GM23248 (cell line): Measurements from ENCODE around the gene TIMM44. TPM values are rescaled to one million over a fixed set of nuclear protein-coding genes. Genes with fewer than 3 reads are reported as not detected.

Source experiments
- DNase-seq: peaks from one replicate; pipeline ENCODE4 v3.0.0-alpha.2; 2015
- H2AFZ ChIP-seq: fragments of 200-600 bp; sonication (generic); 2 replicates; pipeline ENCODE4 v1.6.1; 2016; ENCODE audit warnings: antibody characterized with exemption
- H3F3A ChIP-seq: fragments of 200-600 bp; sonication (generic); 2 replicates; pipeline ENCODE4 v1.6.1; 2016; ENCODE audit warnings: mild to moderate bottlenecking, antibody characterized with exemption, mixed run types; ENCODE audit not compliant: insufficient read depth
- H3K27ac ChIP-seq: fragments of 200-600 bp; sonication (generic); 2 replicates; pipeline ENCODE4 v1.5.1; 2016; ENCODE audit warnings: mild to moderate bottlenecking
- H3K27me3 ChIP-seq: fragments of 200-600 bp; sonication (generic); replicated peaks from 2 replicates; pipeline ENCODE4 v1.6.1; 2016; ENCODE audit warnings: mild to moderate bottlenecking; ENCODE audit not compliant: insufficient read depth
- H3K36me3 ChIP-seq: fragments of 200-600 bp; sonication (generic); 2 replicates; pipeline ENCODE4 v1.6.1; 2016; ENCODE audit warnings: low read depth, mild to moderate bottlenecking
- H3K4me1 ChIP-seq: fragments of 200-600 bp; sonication (generic); 2 replicates; pipeline ENCODE4 v1.6.1; 2016; ENCODE audit warnings: mild to moderate bottlenecking; ENCODE audit not compliant: insufficient read depth
- H3K4me2 ChIP-seq: fragments of 200-600 bp; sonication (generic); one replicate; pipeline ENCODE4 v1.6.1; 2016; ENCODE audit warnings: mild to moderate bottlenecking; ENCODE audit not compliant: unreplicated experiment
- H3K4me3 ChIP-seq: fragments of 200-600 bp; sonication (generic); 2 replicates; pipeline ENCODE4 v1.5.1; 2016; ENCODE audit warnings: mild to moderate bottlenecking
- H3K79me2 ChIP-seq: fragments of 200-600 bp; sonication (generic); 2 replicates; pipeline ENCODE4 v1.6.1; 2016; ENCODE audit warnings: mild to moderate bottlenecking; ENCODE audit not compliant: insufficient read depth
- H3K9ac ChIP-seq: fragments of 200-600 bp; sonication (generic); 2 replicates; pipeline ENCODE4 v1.6.1; 2016; ENCODE audit warnings: mild to moderate bottlenecking
- H3K9me2 ChIP-seq: fragments of 200-600 bp; sonication (generic); 2 replicates; pipeline ENCODE4 v1.6.1; 2016; ENCODE audit warnings: mixed run types, mild to moderate bottlenecking, moderate library complexity; ENCODE audit not compliant: insufficient read depth
- H3K9me3 ChIP-seq: fragments of 200-600 bp; sonication (generic); one replicate; pipeline ENCODE4 v1.6.1; 2017; ENCODE audit warnings: low read depth
- H4K20me1 ChIP-seq: fragments of 200-600 bp; sonication (generic); 2 replicates; pipeline ENCODE4 v1.6.0; 2016; ENCODE audit not compliant: insufficient read depth
- EZH2 ChIP-seq: fragments of 200-600 bp; sonication (generic); IDR thresholded peaks from 2 replicates; pipeline ENCODE4 v1.6.1; 2018; ENCODE audit warnings: antibody characterized with exemption, mild to moderate bottlenecking; ENCODE audit not compliant: insufficient read depth, poor library complexity, severe bottlenecking
- EZH2phosphoT487 ChIP-seq: fragments of 200-600 bp; sonication (generic); IDR thresholded peaks from 2 replicates; pipeline ENCODE4 v1.6.1; 2018; ENCODE audit warnings: antibody characterized with exemption, moderate library complexity, mild to moderate bottlenecking, low read depth; ENCODE audit not compliant: insufficient read depth
- WGBS, 2 experiments: methylation state at CpG; one replicate each; pipeline ENCODE4 v1.1.6; 2015 to 2017; ENCODE audit warnings: low lambda C conversion rate in 2 of 2, low coverage in 1 of 2; ENCODE audit errors: missing lambda C conversion rate in 2 of 2; 5-methylcytosine and 5-hydroxymethylcytosine counted together
- in situ Hi-C: fragments of 300-500 bp; cut with MboI; formaldehyde crosslinking; loops from 2 replicates; pipeline ENCODE4 v1.15.0; 2020
- polyA plus RNA-seq: library from polyadenylated mRNA; unstranded; fragments of >200 nt; fragmentation: Nextera tagmentation; extraction: Ambion mirVana; gene quantifications from 2 replicates; pipeline ENCODE4 v1.2.1, GENCODE V29; 2016
- total RNA-seq: library from RNA; depleted of rRNA; stranded (reverse); fragments of >200 nt; shearing (Covaris generic); gene quantifications from 2 replicates; pipeline ENCODE4 v1.2.3, GENCODE V29; 2014

The TIMM44 gene
- total and polyA plus RNA-seq, 2 experiments from 2014 or later = 25.8 to 53.1 TPM

GRCh38 chr19:7900931-7901330 is 42.5 kb downstream of the TIMM44 start:
- no peak overlapping the region for H3K4me3 ChIP-seq
- no peaks in the 10 kb centered on the region for H3K36me3 ChIP-seq
- no peak overlapping the region for H3K9ac ChIP-seq
- 88 to 99% methylated on average over 3 of the region's 3 CpGs for WGBS, 2 experiments
- in situ Hi-C loops = no loop called here
- H3K27me3 ChIP-seq = no peaks in the 10 kb centered on the region
- no peaks in the 10 kb centered on the region for H3F3A ChIP-seq
- DNase-seq = no peak
- no peak overlapping the region for H3K27ac ChIP-seq
- H3K79me2 ChIP-seq = peaks cover 27% of the 10 kb centered on the region
- no peaks in the 10 kb centered on the region for H3K9me3 ChIP-seq
- no peaks in the 10 kb centered on the region for H4K20me1 ChIP-seq
- TF ChIP-seq EZH2 = no peak
- peaks cover 10% of the 10 kb centered on the region for H3K4me1 ChIP-seq
- no peak overlapping the region for H3K4me2 ChIP-seq
- H2AFZ ChIP-seq = no peak overlapping the region
- H3K9me2 ChIP-seq = no peaks in the 10 kb centered on the region

- Histone ChIP-seq H2AFZ (no peak overlapping the region), H3K4me3 (no peak overlapping the region), H4K20me1 (no peaks in the 10 kb centered on the region), H3K27ac (no peak overlapping the region), H3K4me1 (peaks cover 10% of the 10 kb centered on the region), H3K9me3 (no peaks in the 10 kb centered on the region), H3F3A (no peaks in the 10 kb centered on the region), H3K27me3 (no peaks in the 10 kb centered on the region), H3K9me2 (no peaks in the 10 kb centered on the region), H3K4me2 (no peak overlapping the region), H3K36me3 (no peaks in the 10 kb centered on the region), H3K9ac (no peak overlapping the region), H3K79me2 (peaks cover 22% of the 10 kb centered on the region)
- TF ChIP-seq EZH2phosphoT487 (no peak), EZH2 (no peak)
- DNase-seq = no peak
- WGBS, 2 experiments = 85 to 87% methylated on average over 18 to 21 of the region's 21 CpGs
- in situ Hi-C loops = no loop called here
Measured at GRCh38 chr19:7900401-7900870, 43.0 kb downstream of the TIMM44 start.

GRCh38 chr19:7899751-7900378 is 43.6 kb downstream of the TIMM44 start:
- no peaks in the 10 kb centered on the region for H3F3A ChIP-seq
- in situ Hi-C loops = no loop called here
- H4K20me1 ChIP-seq = no peaks in the 10 kb centered on the region
- H3K4me2 ChIP-seq = no peak overlapping the region
- H3K27ac ChIP-seq = no peak overlapping the region
- H3K36me3 ChIP-seq = no peaks in the 10 kb centered on the region
- no peaks in the 10 kb centered on the region for H3K27me3 ChIP-seq
- peaks cover 16% of the 10 kb centered on the region for H3K79me2 ChIP-seq
- H3K9me3 ChIP-seq = no peaks in the 10 kb centered on the region
- H3K4me3 ChIP-seq = no peak overlapping the region
- no peak overlapping the region for H3K9ac ChIP-seq
- no peak overlapping the region for H2AFZ ChIP-seq
- peaks cover 6% of the 10 kb centered on the region for H3K4me1 ChIP-seq
- WGBS, 2 experiments = 91 to 92% methylated on average over 30 to 34 of the region's 34 CpGs
- no peak for DNase-seq
- H3K9me2 ChIP-seq = no peaks in the 10 kb centered on the region
- no peak for TF ChIP-seq EZH2phosphoT487
- TF ChIP-seq EZH2 = no peak

GRCh38 chr19:7898967-7899366 is 44.5 kb downstream of the TIMM44 start:
- Histone ChIP-seq H3K4me3 (no peak overlapping the region), H4K20me1 (no peaks in the 10 kb centered on the region), H3K9me3 (no peaks in the 10 kb centered on the region), H2AFZ (no peak overlapping the region), H3K4me2 (no peak overlapping the region), H3K9ac (no peak overlapping the region), H3K36me3 (no peaks in the 10 kb centered on the region), H3K27ac (no peak overlapping the region), H3K9me2 (no peaks in the 10 kb centered on the region), H3F3A (no peaks in the 10 kb centered on the region), H3K79me2 (0 out of 2 replicates have a peak, but pooled peaks cover 8% of the 10 kb centered on the region), H3K27me3 (no peaks in the 10 kb centered on the region), H3K4me1 (0 out of 2 replicates have a peak, but pooled peaks cover 3% of the 10 kb centered on the region)
- in situ Hi-C loops = no loop called here
- TF ChIP-seq EZH2 (no peak), EZH2phosphoT487 (no peak)
- no peak for DNase-seq
- WGBS, 2 experiments = 96 to 98% methylated on average over 16 of the region's 16 CpGs
